GM21447 (cell line): ENCODE measurements around the gene YARS1.

Source experiments
- ATAC-seq: cut with Tn5 transposase; IDR thresholded peaks from one replicate; pipeline ENCODE4 v1.9.1; 2021; ENCODE audit not compliant: unreplicated experiment

Gene YARS1

GRCh38 chr1:32766328-32766972, 50.7 kb downstream of the YARS1 start:
- ATAC-seq, result no peak

GRCh38 chr1:32765570-32766327, 51.4 kb downstream of the YARS1 start:
- no peak for ATAC-seq

GRCh38 chr1:32764826-32765569, 52.2 kb downstream of the YARS1 start:
- ATAC-seq, result no peak

GRCh38 chr1:32763221-32763620, 53.9 kb downstream of the YARS1 start:
- no peak for ATAC-seq

GRCh38 chr1:32761936-32762335, 55.2 kb downstream of the YARS1 start:
- no peak for ATAC-seq

- no peak for ATAC-seq
Observed at GRCh38 chr1:32761253-32761877, 55.8 kb downstream of the YARS1 start.

- no peak for ATAC-seq
Observed at GRCh38 chr1:32759997-32760623, 57.0 kb downstream of the YARS1 start.

- no peak for ATAC-seq
Observed at GRCh38 chr1:32759521-32759981, 57.6 kb downstream of the YARS1 start.

- ATAC-seq, result no peak
Observed at GRCh38 chr1:32758795-32759430, 58.2 kb downstream of the YARS1 start.

- no peak for ATAC-seq
Observed at GRCh38 chr1:32758177-32758794, 58.9 kb downstream of the YARS1 start.

GRCh38 chr1:32757213-32757895, 59.8 kb downstream of the YARS1 start:
- ATAC-seq, result no peak

GRCh38 chr1:32755810-32756159, 61.4 kb downstream of the YARS1 start:
- ATAC-seq, result no peak

- ATAC-seq, result no peak
Observed at GRCh38 chr1:32755098-32755809, 61.9 kb downstream of the YARS1 start.

- ATAC-seq, result no peak
Observed at GRCh38 chr1:32754317-32755097, 62.7 kb downstream of the YARS1 start.

GRCh38 chr1:32753532-32754316, 63.4 kb downstream of the YARS1 start:
- no peak for ATAC-seq

- ATAC-seq, result no peak
Observed at GRCh38 chr1:32749771-32750170, 67.4 kb downstream of the YARS1 start.

GRCh38 chr1:32749332-32749731, 67.8 kb downstream of the YARS1 start:
- ATAC-seq, result no peak
